ENCODE measurements around the gene ZNF768.

- TF ChIP-seq POLR2A (IDR thresholded peaks at IDR 0.05; ENCODE audit: borderline replicate concordance, extremely low read depth, insufficient read depth, insufficient read length) = no peak
- no peak for TF ChIP-seq SIN3A (IDR thresholded peaks at IDR 0.05; ENCODE audit: low read depth)
- TF ChIP-seq, protein P1, sequence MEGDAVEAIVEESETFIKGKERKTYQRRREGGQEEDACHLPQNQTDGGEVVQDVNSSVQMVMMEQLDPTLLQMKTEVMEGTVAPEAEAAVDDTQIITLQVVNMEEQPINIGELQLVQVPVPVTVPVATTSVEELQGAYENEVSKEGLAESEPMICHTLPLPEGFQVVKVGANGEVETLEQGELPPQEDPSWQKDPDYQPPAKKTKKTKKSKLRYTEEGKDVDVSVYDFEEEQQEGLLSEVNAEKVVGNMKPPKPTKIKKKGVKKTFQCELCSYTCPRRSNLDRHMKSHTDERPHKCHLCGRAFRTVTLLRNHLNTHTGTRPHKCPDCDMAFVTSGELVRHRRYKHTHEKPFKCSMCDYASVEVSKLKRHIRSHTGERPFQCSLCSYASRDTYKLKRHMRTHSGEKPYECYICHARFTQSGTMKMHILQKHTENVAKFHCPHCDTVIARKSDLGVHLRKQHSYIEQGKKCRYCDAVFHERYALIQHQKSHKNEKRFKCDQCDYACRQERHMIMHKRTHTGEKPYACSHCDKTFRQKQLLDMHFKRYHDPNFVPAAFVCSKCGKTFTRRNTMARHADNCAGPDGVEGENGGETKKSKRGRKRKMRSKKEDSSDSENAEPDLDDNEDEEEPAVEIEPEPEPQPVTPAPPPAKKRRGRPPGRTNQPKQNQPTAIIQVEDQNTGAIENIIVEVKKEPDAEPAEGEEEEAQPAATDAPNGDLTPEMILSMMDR (IDR thresholded peaks at IDR 0.05 in 2 of 3, conservative IDR thresholded peaks at IDR 0.05 in 1 of 3; ENCODE audit: borderline replicate concordance in 1 of 3, insufficient read depth in 1 of 3, low read depth in 2 of 3, low read length in 2 of 3) = no peak
- no peak for TF ChIP-seq RAD21 (IDR thresholded peaks at IDR 0.05; ENCODE audit: low read depth)
- TF ChIP-seq SP1 (IDR thresholded peaks at IDR 0.05; ENCODE audit: low read depth) = no peak
- no peak for TF ChIP-seq EGR1 (IDR thresholded peaks at IDR 0.05; ENCODE audit: low read depth)
- no peak for TF ChIP-seq ZNF274 (IDR thresholded peaks at IDR 0.05; ENCODE audit: low read depth, low read length)
- TF ChIP-seq YY1 (IDR thresholded peaks at IDR 0.05; ENCODE audit: extremely low read depth, insufficient replicate concordance, low read depth, low read length) = no peak
- no peak for TF ChIP-seq EZH2 (IDR thresholded peaks at IDR 0.05)
- no peak for TF ChIP-seq MAX (IDR thresholded peaks at IDR 0.05)
- no peak for TF ChIP-seq TCF7L2 (IDR thresholded peaks at IDR 0.05; ENCODE audit: borderline replicate concordance, extremely low read depth, insufficient read depth, insufficient read length)
- TF ChIP-seq, protein P2, sequence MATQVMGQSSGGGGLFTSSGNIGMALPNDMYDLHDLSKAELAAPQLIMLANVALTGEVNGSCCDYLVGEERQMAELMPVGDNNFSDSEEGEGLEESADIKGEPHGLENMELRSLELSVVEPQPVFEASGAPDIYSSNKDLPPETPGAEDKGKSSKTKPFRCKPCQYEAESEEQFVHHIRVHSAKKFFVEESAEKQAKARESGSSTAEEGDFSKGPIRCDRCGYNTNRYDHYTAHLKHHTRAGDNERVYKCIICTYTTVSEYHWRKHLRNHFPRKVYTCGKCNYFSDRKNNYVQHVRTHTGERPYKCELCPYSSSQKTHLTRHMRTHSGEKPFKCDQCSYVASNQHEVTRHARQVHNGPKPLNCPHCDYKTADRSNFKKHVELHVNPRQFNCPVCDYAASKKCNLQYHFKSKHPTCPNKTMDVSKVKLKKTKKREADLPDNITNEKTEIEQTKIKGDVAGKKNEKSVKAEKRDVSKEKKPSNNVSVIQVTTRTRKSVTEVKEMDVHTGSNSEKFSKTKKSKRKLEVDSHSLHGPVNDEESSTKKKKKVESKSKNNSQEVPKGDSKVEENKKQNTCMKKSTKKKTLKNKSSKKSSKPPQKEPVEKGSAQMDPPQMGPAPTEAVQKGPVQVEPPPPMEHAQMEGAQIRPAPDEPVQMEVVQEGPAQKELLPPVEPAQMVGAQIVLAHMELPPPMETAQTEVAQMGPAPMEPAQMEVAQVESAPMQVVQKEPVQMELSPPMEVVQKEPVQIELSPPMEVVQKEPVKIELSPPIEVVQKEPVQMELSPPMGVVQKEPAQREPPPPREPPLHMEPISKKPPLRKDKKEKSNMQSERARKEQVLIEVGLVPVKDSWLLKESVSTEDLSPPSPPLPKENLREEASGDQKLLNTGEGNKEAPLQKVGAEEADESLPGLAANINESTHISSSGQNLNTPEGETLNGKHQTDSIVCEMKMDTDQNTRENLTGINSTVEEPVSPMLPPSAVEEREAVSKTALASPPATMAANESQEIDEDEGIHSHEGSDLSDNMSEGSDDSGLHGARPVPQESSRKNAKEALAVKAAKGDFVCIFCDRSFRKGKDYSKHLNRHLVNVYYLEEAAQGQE (IDR thresholded peaks at IDR 0.05; ENCODE audit: low read depth) = no peak
- no peak for TF ChIP-seq POLR2AphosphoS5 (IDR thresholded peaks at IDR 0.05; ENCODE audit: low read depth, low read length)
These were observed 26.6 kb upstream of the ZNF768 start for GRCh38 chr16:30552956-30553355.
